SW 1271 (cell line): ENCODE measurements around the gene TPD52L1.
A peak's percentile ranks its signal among the peaks of the same experiment; 100 is the strongest.
"Not testable (repeated sequence)": the region's sequence is repeated elsewhere in the genome, so short reads cannot be mapped to it uniquely, and the experiment has no call there.

Experiments
- DNase-seq, 2 experiments: peaks; one replicate each; lab custom pipeline; 2025; lab: John Stamatoyannopoulos, UW

Gene TPD52L1

DNA sequence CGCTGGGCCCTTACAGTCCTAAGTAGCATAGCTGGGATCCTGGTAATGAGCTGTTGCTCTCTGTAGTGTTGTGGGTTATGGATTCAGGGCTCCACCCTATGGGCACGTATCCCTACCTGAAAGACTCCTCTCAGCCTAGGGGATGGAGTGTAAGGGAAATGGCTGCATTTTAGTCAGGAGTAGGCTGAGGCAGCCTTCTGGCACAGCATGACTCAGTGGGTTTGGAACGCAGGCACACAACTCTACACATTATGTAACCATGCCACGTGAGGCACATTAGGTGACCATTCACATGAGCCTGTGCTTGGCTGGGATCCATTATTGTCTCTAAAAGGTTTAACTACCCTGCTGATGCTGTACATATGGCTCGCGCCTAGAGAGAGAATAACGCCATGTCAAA, 120.4 kb downstream of the TPD52L1 start:
- DNase-seq = no peak

DNA sequence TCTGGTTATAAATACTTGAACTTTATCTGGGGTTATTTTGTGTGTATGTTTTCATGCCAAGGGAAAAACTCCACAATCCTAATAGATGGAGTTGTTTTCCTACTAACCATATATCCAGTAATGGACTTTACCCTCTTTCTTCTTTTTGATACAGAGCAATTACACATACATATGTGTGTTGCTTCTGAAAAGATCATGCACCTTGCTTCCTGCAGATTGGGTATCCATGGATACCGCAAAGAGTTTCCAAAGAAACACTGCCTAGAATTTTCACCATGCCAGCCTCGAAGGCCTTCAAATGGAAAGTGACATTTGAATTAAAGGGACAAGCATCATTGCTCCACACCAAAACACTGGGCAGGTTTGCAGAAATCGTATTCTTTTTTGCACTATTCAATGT, 121.4 kb downstream of the TPD52L1 start:
- DNase-seq = no peak

DNA sequence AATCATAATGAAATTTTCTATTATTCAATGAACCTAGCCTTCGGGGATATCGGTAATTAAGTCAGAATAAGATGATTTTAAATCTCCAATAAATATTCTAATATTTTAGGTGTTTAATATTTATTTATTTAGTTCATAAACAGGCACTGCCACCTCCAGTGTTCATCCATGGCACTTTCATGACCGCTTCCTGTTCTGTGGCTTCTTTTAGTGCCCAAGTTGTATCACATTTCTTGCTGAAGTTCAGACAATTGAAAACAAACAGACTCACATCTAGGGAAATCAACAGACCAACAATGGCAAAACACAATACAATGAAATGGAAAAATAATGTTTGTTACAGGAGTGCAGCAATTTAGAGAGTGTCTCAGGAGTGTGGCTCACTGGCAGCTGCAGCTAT, 122.2 kb downstream of the TPD52L1 start:
- no peak for DNase-seq

DNA sequence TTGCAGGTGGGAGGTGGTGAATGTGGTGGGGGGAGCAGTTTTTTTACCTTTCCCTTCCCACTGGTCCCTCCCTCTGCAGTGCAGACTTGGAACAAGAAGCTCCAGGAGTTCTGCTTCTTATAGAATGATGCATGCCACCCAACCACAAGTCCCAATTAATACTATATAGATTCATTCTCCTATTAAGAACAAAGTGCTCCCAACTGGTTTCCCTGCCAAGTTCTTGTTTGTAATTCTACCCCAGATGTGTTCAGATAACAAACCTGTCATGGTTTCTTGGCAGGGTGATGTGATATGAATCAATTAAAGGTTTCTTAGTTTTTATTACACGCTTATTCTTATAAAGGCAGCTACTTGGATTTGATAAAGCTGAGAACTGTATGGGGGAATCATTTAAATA, 124.3 kb downstream of the TPD52L1 start:
- no peak for DNase-seq

DNA sequence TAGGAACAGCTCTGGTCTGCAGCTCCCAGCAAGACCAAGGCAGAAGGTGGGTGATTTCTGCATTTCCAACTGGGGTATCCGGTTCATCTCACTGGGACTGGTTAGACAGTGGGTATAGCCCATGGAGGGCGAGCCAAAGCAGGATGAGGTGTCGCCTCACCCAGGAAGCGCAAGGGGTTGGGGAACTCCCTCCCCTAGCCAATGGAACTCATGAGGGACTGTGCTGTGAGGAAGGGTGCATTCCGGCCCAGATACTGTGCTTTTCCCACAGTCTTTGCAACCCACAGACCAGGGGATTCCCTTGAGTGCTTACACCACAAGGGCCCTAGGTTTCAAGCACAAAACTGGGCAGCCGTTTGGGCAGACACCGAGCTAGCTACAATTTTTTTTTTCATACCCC, 126.4 kb downstream of the TPD52L1 start:
- no peak for DNase-seq

DNA sequence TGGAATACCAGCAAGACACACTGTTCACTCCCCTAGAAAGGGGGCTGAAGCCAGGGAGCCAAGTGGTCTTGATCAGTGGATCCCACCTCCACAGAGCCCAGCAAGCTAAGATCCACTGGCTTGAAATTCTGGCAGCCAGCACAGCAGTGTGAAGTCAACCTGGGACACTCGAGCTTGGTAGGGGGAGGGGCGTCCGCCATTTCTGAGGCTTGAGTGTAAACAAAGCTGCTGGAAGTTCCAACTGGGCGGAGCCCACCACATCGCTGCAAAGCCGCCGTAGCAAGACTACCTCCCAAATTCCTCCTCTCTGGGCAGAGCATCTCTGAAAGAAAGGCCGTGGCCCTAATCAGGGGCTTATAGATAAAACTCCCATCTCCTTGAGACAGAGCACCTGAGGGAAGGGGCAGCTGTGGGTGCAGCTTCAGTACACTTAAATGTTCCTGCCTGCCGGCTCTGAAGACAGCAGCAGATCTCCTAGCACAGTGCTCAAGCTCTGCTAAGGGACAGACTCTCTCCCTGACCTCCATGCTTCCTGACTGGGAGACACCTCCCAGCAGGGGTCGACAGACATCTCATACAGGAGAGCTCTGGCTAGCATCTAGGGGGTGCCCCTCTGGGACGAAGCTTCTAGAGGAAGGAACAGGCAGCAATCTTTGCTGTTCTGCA, 126.9 kb downstream of the TPD52L1 start:
- not testable (repeated sequence) for DNase-seq

DNA sequence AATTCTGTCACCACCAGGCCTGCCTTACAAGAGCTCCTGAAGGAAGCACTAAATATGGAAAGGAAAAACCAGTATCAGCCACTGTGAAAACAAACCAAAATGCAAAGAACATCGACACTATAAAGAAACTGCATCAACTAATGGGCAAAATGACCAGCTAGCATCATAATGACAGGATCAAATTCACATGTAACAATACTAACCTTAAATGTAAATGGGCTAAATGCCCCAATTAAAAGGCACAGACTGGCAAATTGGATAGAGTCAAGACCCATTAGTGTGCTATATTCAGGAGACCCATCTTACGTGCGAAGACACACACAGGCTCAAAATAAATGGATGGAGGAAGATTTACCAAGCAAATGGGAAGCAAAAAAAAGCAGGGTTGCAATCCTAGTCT, 128.9 kb downstream of the TPD52L1 start:
- not testable (repeated sequence) for DNase-seq

DNA sequence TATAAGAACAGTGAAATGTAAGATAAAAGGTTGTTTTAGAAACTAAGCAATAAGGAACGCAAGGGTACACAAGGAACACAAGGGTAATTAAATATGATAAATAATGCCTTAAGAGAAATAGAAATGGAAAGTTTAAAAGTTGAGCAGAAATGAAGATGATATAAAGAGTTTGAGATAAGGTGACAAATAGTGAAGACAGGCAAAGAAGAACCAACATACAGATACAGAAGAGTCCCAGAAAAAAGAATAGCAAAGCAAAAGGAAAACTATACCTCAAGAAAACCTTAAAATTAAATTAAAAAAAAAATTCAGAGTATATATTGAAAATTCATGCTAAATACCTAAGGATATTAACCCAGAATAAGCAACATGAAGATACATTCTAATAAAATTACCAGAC, 131.8 kb downstream of the TPD52L1 start:
- DNase-seq = no peak

DNA sequence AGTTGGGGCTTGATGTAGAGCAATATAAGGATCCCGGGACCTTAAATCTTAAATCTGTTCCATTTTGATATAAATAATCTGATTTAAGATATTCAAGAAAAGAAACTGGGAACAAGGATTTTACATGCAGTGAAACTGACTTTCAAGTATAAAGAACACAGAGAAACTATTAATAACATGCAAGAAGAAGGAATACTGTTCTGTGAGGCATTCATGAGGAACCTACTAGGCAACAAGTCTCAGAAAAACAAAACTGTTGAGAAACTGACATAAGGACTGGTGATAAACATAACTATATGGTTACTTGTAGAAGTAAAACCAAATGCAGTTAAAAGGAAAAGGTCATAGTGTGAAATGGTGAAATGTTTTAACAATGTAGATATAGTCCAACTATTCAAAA, 132.4 kb downstream of the TPD52L1 start:
- DNase-seq = no peak

DNA sequence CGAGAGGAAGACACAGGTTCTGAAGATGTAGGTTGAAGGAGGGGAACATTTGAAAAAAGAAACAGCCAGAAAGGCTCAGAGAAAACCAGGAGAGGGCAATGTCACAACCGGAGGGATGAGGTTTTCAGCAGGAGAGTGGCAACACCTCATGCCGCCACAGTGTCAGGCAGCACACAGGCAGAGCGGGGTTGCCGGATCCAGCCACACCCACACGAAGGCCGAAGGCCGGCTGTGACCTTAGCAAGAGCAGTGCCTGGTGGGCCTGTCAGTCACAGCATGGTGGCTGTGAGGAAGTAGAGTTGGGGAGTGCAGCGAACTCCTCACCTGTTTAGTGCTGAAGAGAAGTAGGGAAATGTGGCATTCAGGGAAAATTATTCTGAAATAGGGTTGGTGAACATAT, 134.1 kb downstream of the TPD52L1 start:
- no peak for DNase-seq

DNA sequence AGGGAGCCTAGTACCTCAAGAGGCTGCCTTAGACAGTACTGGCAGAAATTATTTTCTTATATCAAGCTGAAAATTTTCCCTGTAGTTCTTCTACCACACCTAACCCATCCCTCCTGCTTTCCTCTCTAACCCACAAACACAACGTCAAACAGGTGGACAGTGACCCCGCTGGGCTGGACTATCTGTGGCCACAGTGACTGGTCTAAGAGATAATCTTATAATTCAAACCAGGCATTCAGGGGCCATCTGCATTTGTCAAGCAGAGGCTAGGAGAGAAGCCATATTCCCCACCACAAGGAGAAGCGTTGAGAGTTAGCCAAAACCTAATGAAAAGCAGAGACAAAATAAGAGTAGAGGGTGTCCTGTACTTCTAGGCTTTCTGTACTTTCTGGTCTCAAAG, 140.0 kb downstream of the TPD52L1 start:
- DNase-seq = no peak

DNA sequence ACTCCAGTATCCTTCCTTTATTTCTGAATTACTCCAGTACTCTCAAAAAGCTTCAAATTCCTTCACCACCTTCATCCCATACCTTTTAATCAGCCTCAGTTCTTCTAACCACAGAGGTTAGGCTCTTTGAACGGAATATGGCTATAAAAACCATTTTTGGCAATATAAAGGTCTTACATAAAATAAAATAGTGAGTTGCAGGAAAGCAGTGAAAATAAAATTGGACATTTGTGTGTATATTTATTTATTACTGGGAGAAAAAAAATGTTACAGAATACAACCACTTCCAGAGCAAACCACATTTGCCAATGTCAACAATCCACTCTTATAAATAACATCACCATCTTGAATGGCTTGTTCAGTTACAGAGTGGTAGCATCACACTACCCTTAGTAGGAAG, 140.5 kb downstream of the TPD52L1 start:
- no peak for DNase-seq

DNA sequence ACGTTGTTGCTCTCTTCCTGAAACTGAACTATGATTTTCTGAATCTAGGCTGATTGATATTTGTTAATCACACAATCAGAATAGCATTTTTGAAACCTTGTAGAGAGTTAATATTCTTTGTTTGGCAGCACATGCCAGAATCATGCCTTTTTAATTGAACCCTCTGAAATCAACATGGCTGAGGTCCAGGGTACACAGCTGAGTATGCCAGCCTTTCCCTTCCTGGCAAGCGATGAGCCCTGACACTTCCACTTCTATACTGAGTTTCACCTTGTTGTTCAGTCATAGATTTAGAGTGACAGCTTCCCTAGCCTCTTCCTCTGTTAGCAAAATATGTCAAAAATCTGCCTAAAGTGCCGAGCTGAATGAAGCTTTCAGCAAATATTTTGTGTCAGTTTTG, 141.4 kb downstream of the TPD52L1 start:
- no peak for DNase-seq

DNA sequence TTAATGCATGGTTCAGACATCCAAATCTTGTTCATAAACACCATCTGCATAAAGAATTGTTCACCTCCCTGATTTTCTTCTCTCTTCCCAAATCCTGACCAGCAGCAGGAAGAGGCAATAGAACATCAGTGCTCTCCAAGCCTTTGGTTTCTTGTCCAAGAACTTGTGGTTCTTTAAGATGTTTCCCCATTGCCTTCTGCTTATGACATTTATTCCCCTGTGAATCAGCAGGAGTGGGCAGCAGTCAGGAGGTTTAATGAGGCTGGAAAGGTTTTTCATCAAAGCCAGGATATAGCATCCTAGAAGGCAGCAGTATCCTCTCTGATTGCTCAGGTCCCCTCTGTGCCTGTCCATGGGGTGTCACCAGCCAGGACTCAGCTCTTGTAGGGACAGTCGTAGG, 142.9 kb downstream of the TPD52L1 start:
- DNase-seq = no peak

DNA sequence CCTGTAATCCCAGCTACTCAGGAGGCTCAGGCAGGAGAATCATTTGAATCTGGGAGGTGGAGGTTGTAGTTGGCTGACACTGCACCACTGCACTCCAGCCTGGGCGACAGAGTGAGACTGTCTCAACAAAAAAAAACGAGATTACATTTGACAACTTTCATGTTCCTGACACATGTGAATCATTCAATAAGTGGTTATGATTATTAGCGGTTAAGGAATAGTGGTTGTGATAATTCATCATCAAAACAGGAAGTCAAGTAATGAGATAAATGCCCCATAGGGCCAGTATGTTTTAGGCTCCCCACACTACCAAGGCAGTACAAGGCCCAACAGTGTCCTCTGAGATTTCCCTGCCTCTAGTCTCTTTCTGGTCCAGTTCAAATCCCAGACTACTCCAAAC, 145.7 kb downstream of the TPD52L1 start:
- DNase-seq = no peak

DNA sequence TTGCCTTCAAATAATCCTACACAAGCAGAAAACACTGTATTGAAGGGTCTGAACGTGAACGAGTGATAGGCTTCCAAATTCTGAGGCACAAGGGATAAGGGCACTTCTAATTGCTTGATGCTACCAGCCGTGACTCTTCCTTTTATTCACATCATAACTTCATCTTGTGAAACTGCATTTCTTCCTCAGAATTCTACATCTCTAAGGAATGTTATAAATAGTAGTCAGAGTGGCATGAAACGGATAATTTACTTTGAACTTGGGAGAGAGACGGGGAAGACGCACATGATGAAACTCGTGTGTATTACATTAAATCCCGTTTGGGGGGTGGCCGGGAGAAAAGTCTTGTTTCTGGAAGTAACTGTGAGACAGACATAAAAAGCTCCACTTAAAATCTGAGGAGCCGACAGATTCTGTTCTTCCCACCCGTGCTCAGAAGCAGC, 147.4 kb downstream of the TPD52L1 start:
- DNase-seq = peak in 1 of 2 experiments; percentile 7

DNA sequence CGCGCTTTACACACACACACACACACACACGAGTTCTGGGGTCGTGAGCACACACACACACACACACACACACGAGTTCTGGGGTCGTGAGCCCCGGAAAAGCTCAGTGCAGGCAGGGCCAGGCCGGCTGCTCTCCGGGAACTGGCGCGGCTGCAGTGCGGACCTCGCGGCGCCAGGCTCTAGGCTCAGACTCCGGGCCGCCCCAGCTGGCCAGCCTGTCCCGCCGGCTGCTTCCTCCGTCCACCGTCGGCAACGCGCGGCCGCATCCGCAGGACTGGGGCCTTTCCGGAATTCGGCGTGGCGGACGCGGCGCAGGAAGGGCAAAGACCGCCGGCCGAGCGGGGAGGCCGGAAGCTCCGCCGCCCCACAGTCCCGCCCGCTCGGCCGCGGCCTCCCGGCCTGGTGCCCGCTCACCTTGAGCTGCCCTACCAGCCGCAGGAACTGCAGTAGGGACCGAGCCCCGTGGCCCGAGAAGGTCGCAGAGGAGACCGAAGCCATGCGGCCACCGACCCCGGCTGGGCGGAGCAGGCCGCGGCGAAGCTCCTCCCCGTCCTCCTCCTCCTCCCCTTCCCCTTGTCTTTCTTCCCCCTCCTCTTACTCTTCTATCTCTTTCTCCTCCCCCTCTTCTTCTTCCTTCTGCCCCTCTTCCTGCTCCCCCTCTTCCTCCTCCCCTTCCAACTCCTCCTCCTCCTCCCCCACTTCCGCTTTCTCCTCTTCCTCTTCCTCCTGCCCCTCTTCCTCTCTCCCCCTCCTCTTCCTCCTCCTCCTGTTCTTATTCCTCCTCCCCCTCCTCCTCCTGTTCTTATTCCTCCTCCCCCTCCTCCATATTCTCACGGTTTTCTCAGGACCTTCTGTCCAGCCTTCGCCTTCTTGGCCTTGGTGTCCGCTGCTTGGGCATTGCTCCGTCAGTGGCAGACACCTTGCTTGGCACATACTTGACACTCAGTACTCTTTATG, 148.1 kb downstream of the TPD52L1 start, which contains the start of gene HDDC2:
HDDC2 (minus strand) TSS at position 533 of the 957 bp plus-strand sequence; CDS start at position 498, 35 bp downstream.
- DNase-seq = peak; percentile 24 to 55

DNA sequence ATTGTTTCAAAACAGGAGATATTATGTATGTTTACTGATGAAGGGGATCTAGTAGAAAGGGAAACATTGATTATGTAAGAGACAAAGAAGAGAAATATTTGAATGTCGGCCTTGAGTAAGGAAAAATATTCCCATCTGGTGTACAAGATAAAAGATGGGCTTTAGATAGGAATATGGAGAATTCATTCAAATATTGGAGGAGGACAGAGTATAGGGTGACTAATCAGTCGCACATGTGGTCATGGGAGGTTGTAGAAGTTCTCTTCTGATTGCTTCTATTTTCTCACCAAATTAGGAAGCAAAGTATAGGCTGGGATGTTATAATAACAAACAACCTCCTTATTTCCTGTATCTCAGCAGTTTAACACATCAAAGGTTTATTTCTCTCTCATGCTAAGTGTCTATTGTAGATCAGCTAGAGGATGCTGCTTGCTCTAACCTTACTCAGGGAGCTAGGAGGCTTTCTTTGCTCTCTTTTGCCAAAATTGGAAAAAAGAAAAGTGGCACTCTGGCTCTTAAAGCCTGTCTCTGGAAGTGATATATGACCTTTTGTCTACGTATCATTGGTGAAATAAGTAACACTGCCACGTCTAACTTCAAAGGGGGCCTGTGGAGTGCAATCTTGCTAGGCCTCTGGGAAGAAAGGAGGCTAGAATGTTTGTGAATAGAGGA, 149.4 kb downstream of the TPD52L1 start:
- no peak for DNase-seq

DNA sequence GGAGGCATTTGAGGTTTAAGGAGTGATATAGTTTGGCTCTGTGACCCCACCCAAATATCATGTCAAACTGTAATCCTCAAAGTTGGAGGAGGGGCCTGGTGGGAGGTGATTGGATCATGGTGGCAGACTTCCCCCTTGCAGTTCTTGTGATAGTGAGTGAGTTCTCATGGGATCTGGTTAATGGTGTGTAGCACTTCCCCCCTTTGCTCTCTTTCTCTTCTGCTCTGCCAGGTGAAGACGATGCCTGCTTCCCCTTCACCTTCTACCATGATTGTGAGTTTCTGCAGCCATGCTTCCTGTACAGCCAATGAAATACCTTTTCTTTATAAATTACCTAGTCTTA, 149.9 kb downstream of the TPD52L1 start:
- DNase-seq = no peak

DNA sequence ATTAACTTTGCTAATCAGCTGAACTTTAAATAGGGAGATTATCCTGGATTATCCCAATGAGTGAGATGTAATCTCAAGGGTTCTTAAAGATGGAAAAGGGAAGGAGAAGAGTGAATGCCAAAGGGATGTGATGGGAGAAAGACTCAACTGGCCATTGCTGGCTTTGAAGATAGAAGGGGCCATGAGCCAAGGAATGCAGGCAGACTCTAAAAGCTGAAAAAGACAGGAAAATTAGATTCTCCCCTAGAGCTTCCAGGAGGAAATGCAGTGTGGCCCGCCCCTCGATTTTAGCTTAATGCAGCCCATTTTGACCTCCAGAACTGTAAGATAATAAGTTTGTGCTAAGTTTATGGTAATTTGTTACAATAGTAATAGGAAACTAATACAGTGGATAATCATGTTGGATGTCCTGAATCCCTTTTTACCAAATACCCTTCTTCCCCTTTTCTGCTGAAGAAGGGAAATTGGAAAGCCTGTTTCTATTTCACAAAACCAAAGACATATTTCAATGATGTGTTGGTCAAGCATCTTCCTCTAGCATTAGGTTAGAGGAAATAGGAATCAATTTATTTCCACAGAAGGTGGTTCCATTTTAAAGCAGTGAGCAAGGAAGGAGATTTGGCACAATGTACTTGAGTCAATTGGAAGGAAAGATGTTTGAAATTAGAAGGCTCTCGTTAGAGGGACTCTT, 151.5 kb downstream of the TPD52L1 start:
- no peak for DNase-seq

DNA sequence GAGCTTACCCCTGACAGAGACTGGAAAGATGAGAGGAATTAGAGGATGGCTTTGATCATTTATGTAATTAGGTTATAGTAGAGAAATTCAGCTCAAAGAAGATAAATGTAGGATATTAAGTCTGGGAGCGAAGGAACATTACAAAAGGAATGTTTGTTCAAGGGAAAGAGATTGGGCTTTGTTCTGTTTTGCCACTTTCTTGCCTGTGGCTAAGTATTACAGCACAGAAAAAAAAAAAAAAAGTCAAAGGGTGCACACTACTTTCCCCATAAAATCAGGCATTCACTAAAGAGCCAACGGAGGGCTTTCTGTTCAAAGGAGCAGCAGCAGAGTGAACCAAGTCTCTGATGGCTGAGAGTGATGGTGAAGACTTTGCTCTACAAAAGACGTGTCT, 153.2 kb downstream of the TPD52L1 start:
- DNase-seq = no peak
